ENCODE results near the gene PRR11.

Gene PRR11

DNA sequence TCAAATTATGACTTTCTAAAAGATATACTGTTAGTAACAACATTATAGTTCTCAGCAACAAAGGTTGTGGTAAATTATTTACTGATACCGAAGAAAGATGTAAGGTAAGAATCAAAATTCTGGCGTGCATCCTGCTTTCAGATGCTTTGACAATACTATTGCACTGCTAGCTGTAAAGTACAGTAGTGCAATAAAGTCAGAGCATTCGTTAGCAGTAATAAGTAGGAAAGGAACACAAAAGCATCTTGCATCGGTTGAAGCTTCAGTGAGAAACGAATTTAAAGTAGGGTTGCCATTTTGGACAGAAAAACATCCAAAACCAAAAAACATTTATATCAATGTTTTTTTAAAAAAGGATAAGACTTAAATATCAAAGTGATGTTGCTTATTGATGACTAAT is 4.5 kb upstream of the PRR11 start:
- peak overlapping the region; percentile 26; the same call in 1 of the 2 replicates for H3K27ac ChIP-seq (ENCODE audit: low read depth, low read length)
- no peaks in the 10 kb centered on the region for H3K27me3 ChIP-seq (ENCODE audit: low read length)
- peak overlapping the region; percentile 91 for H3K4me3 ChIP-seq (ENCODE audit: insufficient read depth, low read length, poor library complexity, severe bottlenecking)
- no peaks in the 10 kb centered on the region for H3K9me2 ChIP-seq (replicated peaks; ENCODE audit: insufficient read depth, low read length)
- H3K79me2 ChIP-seq (ENCODE audit: insufficient read depth, low read length), result peaks cover 91% of the 10 kb centered on the region
- no peak overlapping the region for H2AFZ ChIP-seq (ENCODE audit: low read depth, low read length, severe bottlenecking)
- TF ChIP-seq EZH2phosphoT487 (conservative IDR thresholded peaks at IDR 0.05; ENCODE audit: low read length), result no peak
- TF ChIP-seq, protein P1, sequence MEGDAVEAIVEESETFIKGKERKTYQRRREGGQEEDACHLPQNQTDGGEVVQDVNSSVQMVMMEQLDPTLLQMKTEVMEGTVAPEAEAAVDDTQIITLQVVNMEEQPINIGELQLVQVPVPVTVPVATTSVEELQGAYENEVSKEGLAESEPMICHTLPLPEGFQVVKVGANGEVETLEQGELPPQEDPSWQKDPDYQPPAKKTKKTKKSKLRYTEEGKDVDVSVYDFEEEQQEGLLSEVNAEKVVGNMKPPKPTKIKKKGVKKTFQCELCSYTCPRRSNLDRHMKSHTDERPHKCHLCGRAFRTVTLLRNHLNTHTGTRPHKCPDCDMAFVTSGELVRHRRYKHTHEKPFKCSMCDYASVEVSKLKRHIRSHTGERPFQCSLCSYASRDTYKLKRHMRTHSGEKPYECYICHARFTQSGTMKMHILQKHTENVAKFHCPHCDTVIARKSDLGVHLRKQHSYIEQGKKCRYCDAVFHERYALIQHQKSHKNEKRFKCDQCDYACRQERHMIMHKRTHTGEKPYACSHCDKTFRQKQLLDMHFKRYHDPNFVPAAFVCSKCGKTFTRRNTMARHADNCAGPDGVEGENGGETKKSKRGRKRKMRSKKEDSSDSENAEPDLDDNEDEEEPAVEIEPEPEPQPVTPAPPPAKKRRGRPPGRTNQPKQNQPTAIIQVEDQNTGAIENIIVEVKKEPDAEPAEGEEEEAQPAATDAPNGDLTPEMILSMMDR (IDR thresholded peaks at IDR 0.05; ENCODE audit: insufficient read depth, low read length, poor library complexity, severe bottlenecking), result no peak
- H4K20me1 ChIP-seq (ENCODE audit: low read depth, low read length), result peaks cover 2% of the 10 kb centered on the region; the same call in 1 of the 2 replicates
- H3K4me2 ChIP-seq (ENCODE audit: low read depth, low read length, poor library complexity, severe bottlenecking), result peak overlapping the region; percentile 100
- H3K9me3 ChIP-seq (ENCODE audit: insufficient read depth, low read length), result no peaks in the 10 kb centered on the region
- H3F3A ChIP-seq (ENCODE audit: insufficient read depth), result peaks cover 20% of the 10 kb centered on the region
- H3K9ac ChIP-seq (ENCODE audit: low read length), result peak overlapping the region; percentile 91; the same call in 1 of the 2 replicates
- peaks cover 5% of the 10 kb centered on the region; the same call in 1 of the 2 replicates for H3K36me3 ChIP-seq (ENCODE audit: low read length)

GRCh38 chr17:59151591-59151990 is 4.0 kb upstream of the PRR11 start:
- Histone ChIP-seq H3K9me2 (replicated peaks; ENCODE audit: insufficient read depth, low read length) (no peaks in the 10 kb centered on the region), H3K4me3 (ENCODE audit: insufficient read depth, low read length, poor library complexity, severe bottlenecking) (peak overlapping the region; percentile 91), H3K79me2 (ENCODE audit: insufficient read depth, low read length) (peaks cover 91% of the 10 kb centered on the region), H3K27me3 (ENCODE audit: low read length) (no peaks in the 10 kb centered on the region), H3K27ac (ENCODE audit: low read depth, low read length) (peak overlapping the region; percentile 86; the same call in 1 of the 2 replicates), H3K4me2 (ENCODE audit: low read depth, low read length, poor library complexity, severe bottlenecking) (peak overlapping the region; percentile 100), H2AFZ (ENCODE audit: low read depth, low read length, severe bottlenecking) (no peak overlapping the region), H4K20me1 (ENCODE audit: low read depth, low read length) (no peaks in the 10 kb centered on the region; the same call in 1 of the 2 replicates), H3F3A (ENCODE audit: insufficient read depth) (peaks cover 20% of the 10 kb centered on the region), H3K9me3 (ENCODE audit: insufficient read depth, low read length) (no peaks in the 10 kb centered on the region), H3K36me3 (ENCODE audit: low read length) (0 out of 2 replicates have a peak, but pooled peaks cover 5% of the 10 kb centered on the region), H3K9ac (ENCODE audit: low read length) (peak overlapping the region; percentile 91)
- TF ChIP-seq, protein P1 (IDR thresholded peaks at IDR 0.05; ENCODE audit: insufficient read depth, low read length, poor library complexity, severe bottlenecking), result no peak
- no peak for TF ChIP-seq EZH2phosphoT487 (conservative IDR thresholded peaks at IDR 0.05; ENCODE audit: low read length)

DNA sequence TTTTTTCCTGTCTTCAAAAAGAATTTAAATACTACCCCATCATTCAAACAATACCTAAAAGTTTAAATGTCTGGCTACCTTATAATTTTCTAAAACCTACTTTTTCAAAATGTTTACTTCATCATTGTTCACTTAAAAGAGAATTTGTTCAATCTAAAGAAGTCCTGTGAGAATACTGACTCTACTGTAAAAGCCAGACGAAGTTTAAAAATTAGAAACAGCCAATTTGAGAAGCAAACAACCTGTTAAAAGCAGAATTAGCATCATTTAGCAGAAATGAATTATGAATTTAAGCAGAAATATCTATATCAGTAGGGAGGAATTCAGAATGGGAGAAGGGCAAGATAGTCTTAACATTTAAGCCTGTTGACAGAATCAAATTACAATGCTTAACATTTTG is 2.6 kb upstream of the PRR11 start:
- H2AFZ ChIP-seq (ENCODE audit: low read depth, low read length, severe bottlenecking), result no peak overlapping the region
- peak overlapping the region; percentile 100 for H3K4me2 ChIP-seq (ENCODE audit: low read depth, low read length, poor library complexity, severe bottlenecking)

More for the DNA sequence above, 2.6 kb upstream of the PRR11 start:
- H3F3A ChIP-seq (ENCODE audit: insufficient read depth), result peaks cover 17% of the 10 kb centered on the region
- peak overlapping the region; percentile 91 for H3K4me3 ChIP-seq (ENCODE audit: insufficient read depth, low read length, poor library complexity, severe bottlenecking)
- H3K79me2 ChIP-seq (ENCODE audit: insufficient read depth, low read length), result peaks cover 91% of the 10 kb centered on the region
- TF ChIP-seq EZH2phosphoT487 (conservative IDR thresholded peaks at IDR 0.05; ENCODE audit: low read length), result no peak
- TF ChIP-seq, protein P1 (IDR thresholded peaks at IDR 0.05; ENCODE audit: insufficient read depth, low read length, poor library complexity, severe bottlenecking), result no peak
- peak overlapping the region; percentile 86; the same call in 1 of the 2 replicates for H3K27ac ChIP-seq (ENCODE audit: low read depth, low read length)
- H3K36me3 ChIP-seq (ENCODE audit: low read length), result 0 out of 2 replicates have a peak, but pooled peaks cover 5% of the 10 kb centered on the region
- no peaks in the 10 kb centered on the region for H3K27me3 ChIP-seq (ENCODE audit: low read length)
- H3K9ac ChIP-seq (ENCODE audit: low read length), result peak overlapping the region; percentile 91
- no peaks in the 10 kb centered on the region; the same call in 1 of the 2 replicates for H4K20me1 ChIP-seq (ENCODE audit: low read depth, low read length)
- no peaks in the 10 kb centered on the region for H3K9me3 ChIP-seq (ENCODE audit: insufficient read depth, low read length)
- no peaks in the 10 kb centered on the region for H3K9me2 ChIP-seq (replicated peaks; ENCODE audit: insufficient read depth, low read length)
